GM12891 (cell line): ENCODE data around the gene LRWD1.
"Not testable (repeated sequence)": the region's sequence is repeated elsewhere in the genome, so short reads cannot be mapped to it uniquely, and the experiment has no call there.

Source experiments
- POLR2AphosphoS5 ChIP-seq: IDR thresholded peaks from 2 replicates; pipeline ENCODE4 v1.6.1; 2011; ENCODE audit warnings: low read depth, low read length, control low read depth
- TAF1 ChIP-seq: IDR thresholded peaks from 2 replicates; pipeline ENCODE4 v1.6.1; 2011; ENCODE audit warnings: low read depth, low read length, control low read depth

GRCh38 chr7:102498321-102498720 is 33.5 kb downstream of the LRWD1 start:
- TF ChIP-seq POLR2AphosphoS5, TAF1: not testable (repeated sequence)
